ENCODE data around the gene FAM50B.

FAM50B gene

DNA sequence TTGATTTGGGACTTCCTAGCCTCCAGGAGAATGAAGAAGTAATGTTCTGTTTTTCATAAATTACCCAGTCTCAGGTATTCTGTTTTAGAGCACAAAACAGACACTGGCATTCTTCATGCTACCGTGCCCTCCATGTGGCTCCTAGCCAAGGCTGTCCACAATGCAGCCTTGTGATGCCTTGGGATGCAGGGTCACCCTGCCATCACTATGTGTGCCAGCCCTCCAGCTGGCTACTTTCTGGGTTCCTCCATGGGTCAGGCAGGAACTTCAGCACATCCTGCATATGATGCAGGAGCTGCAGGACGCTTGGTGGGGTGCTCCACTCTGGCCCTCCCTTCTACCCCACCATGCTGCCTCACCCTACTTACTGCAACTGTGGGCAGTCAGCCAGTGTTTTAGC is 38.0 kb upstream of the FAM50B start:
- TF ChIP-seq, protein P1, sequence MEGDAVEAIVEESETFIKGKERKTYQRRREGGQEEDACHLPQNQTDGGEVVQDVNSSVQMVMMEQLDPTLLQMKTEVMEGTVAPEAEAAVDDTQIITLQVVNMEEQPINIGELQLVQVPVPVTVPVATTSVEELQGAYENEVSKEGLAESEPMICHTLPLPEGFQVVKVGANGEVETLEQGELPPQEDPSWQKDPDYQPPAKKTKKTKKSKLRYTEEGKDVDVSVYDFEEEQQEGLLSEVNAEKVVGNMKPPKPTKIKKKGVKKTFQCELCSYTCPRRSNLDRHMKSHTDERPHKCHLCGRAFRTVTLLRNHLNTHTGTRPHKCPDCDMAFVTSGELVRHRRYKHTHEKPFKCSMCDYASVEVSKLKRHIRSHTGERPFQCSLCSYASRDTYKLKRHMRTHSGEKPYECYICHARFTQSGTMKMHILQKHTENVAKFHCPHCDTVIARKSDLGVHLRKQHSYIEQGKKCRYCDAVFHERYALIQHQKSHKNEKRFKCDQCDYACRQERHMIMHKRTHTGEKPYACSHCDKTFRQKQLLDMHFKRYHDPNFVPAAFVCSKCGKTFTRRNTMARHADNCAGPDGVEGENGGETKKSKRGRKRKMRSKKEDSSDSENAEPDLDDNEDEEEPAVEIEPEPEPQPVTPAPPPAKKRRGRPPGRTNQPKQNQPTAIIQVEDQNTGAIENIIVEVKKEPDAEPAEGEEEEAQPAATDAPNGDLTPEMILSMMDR (IDR thresholded peaks at IDR 0.05; ENCODE audit: insufficient read depth, missing control alignments) = no peak
- no peak for DNase-seq (ENCODE audit: insufficient read length, low spot score)
- FAIRE-seq = no peak

DNA sequence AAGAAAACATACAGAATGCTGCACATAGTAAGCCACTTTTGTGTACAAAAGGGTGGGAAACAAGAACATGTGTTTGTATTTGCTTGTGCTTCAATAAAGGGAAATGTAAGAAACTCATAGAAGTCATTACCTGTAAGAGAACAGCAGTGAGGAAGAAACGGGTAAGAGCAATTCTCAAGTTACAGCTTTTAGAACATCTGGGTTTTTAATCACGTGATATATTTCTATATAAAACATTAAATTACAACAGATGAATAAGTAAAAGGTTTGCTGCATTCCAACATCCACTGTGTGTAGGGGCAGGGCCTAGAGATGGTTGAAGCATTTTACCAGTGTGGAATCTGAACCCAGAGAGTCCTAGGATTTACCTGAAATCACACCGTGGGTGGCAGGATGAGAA is 36.6 kb upstream of the FAM50B start:
- DNase-seq (ENCODE audit: insufficient read length, low spot score) (no peak), FAIRE-seq (no peak)
- TF ChIP-seq, protein P1 (IDR thresholded peaks at IDR 0.05; ENCODE audit: insufficient read depth, missing control alignments) = no peak

DNA sequence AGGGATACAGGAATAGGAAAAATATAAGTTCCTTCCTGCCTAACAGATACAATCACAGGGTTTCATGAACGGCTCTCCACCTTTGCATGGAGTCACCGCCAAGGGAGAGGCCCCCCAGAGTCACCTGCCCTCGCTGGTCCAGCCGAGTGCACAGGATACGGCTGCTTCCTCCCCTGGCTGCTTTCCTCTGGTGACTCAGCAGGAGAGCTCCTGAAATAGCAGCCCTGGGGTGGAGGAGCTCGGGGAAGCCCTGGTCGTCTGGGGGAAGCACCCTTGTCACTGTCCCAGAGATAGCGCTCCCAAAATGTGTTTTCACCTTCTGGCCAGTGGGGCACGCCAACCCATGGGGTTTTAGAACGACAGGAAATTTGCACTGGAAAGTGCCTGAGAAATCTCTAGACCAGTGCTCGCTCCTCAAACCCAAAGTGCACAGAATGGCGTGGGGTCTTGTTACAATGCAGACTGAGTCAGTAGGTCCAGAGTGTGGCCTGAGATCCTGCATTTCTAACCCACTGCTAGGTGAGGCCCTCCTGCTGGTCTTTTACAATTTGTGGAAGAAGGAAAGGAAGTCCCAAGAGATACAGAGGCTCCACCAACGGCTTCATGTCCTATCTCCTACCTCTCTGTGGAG is 35.9 kb upstream of the FAM50B start:
- FAIRE-seq = no peak

DNA sequence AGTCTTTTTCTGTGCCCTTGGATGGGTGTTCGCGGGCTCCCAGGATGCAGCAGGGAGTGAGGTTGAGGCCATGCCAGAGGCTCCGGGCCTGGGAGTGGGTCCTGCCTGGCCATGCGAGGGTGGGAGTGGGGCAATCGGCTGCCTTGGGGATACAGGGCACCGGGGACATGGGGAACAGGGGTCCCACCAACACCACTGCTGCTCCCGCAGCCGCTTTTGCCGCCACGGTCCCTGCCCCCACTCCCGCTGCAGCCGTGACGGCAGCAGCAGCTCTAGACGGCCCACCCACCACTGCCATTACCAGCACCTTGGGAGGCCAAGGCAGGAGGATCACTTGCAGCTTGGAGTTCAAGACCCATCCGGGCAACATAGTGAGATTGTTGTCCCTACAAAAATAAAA is 35.3 kb upstream of the FAM50B start:
- TF ChIP-seq, protein P1 (IDR thresholded peaks at IDR 0.05; ENCODE audit: insufficient read depth, missing control alignments) = no peak
- DNase-seq (ENCODE audit: insufficient read length, low spot score) (no peak), FAIRE-seq (no peak)

More for the DNA sequence above, 35.9 kb upstream of the FAM50B start:
- no peak for DNase-seq (ENCODE audit: insufficient read length, low spot score)
- TF ChIP-seq, protein P1 (IDR thresholded peaks at IDR 0.05; ENCODE audit: insufficient read depth, missing control alignments) = no peak

DNA sequence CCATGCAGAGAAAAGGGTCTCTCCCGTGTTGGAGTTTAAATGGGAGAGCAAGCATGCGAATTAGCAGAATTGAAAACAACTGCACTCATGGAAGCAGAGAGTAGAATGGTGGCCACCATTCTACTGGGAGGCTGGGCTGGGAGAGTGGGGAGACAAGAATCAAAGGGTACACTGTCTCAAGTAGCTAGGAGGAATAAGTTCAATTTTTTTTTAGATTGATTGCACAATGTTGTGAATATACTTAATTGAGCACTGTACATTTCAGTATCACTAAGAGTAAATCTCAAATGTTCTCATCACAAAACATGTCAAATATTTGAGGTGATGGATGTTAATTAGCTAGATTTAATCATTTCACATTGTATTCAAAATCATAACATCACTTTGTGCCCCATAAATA is 34.6 kb upstream of the FAM50B start:
- FAIRE-seq (no peak), DNase-seq (ENCODE audit: insufficient read length, low spot score) (no peak)
- TF ChIP-seq, protein P1 (IDR thresholded peaks at IDR 0.05; ENCODE audit: insufficient read depth, missing control alignments) = no peak

DNA sequence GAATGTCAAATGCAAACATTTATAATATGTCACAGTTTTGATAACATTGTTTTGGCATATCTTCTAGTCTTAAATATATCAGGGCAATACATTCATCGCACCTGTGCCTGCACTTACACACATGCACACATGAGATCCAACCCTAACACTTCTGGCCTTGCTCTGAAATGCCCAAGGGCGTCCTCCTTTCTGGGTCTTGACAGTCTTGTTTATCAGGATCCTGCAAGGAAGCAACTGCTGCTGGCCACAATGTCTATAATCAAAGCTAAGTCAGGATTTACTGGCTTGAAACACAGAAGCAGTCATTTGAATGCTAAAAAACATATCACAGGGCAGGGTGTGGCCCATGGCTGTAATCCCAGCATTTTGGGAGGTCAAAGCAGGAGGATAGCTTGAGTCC is 32.9 kb upstream of the FAM50B start:
- TF ChIP-seq, protein P1 (IDR thresholded peaks at IDR 0.05; ENCODE audit: insufficient read depth, missing control alignments) = no peak
- DNase-seq (ENCODE audit: insufficient read length, low spot score) = no peak
- FAIRE-seq = no peak

DNA sequence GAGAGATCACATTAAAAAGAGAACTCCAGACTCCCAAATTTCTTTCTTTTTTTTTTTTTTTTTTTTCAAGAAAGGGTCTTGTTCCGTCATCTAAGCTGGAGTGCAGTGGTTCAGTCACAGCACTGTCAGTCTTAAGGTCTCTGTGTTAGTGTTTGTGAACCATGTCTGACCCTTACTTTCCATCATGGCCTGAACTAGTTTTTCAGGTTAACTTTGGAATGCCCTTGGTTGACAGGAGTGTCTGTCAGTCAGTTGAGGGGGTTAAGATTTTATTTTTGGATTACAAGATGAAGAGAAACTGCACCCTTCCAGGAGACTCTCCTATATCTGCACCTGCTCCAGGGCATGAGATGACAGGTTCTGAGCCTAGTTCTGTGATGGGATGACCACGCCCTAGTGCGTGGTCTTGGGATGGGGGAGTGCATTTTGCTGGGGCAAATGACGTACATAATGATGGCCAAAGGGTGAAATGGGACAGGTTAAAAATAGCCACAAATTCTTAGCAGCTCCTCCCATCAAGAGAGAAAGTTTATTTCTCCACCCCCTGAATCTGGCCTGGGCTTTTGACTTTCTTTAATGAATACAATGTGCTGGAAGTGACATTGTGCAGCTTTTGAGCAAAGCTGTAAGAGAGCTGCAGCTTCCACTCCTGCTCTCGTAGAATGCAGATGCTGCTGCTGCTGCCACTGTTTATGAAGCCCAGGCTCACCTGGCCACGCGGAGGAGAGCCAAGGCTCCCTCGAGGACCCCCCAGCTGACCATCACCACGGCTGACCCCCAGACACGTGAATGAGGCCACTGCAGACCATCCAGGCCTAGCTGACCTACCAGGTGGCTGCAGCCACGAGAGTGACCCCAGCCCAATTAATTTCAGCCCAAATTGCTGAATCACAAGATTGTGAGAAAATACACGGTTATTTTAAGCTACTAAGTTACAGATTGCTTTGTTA is 29.7 kb upstream of the FAM50B start:
- no peak for FAIRE-seq
- no peak for DNase-seq (ENCODE audit: insufficient read length, low spot score)
- TF ChIP-seq, protein P1 (IDR thresholded peaks at IDR 0.05; ENCODE audit: insufficient read depth, missing control alignments) = no peak
